HTR-8/SVneo (cell line): ENCODE measurements around the gene GPR108.
A peak's percentile ranks its signal among the peaks of the same experiment; 100 is the strongest.
"Not testable (repeated sequence)": the region's sequence is repeated elsewhere in the genome, so short reads cannot be mapped to it uniquely, and the experiment has no call there.

ENCODE experiments used
- DNase-seq: peaks from one replicate; pipeline ENCODE4 v3.0.0; 2011; ENCODE audit warnings: low spot score, mixed read lengths; ENCODE audit not compliant: insufficient read length
- FAIRE-seq: peaks from 2 replicates; lab custom pipeline; 2011; peaks lifted over from hg19 to GRCh38; lab: Jason Lieb, UNC

The GPR108 gene

DNA sequence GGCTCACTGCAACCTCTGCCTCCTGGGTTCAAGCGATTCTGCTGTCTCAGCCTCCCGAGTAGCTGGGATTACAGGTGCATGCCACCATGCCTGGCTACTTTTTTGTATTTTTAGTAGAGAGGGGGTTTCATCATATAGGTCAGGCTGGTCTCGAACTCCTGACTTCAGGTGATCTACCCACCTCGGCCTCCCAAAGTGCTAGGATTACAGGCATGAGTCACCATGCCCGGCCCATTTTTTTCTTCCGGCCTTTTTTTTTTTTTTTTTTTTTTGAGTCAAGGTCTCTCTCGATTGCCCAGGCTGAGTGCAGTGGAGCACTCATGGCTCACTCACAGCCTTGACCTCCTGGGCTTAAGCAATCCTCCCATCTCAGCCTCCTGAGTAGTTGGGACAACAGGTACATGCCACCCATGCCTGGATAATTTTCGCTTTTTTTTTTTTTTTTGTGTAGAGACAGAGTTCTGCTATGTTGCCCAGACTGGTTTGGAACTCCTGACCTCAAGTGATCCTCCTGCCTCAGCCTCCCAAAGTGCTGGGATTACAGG, 24.9 kb upstream of the GPR108 start:
- not testable (repeated sequence) for DNase-seq, FAIRE-seq

DNA sequence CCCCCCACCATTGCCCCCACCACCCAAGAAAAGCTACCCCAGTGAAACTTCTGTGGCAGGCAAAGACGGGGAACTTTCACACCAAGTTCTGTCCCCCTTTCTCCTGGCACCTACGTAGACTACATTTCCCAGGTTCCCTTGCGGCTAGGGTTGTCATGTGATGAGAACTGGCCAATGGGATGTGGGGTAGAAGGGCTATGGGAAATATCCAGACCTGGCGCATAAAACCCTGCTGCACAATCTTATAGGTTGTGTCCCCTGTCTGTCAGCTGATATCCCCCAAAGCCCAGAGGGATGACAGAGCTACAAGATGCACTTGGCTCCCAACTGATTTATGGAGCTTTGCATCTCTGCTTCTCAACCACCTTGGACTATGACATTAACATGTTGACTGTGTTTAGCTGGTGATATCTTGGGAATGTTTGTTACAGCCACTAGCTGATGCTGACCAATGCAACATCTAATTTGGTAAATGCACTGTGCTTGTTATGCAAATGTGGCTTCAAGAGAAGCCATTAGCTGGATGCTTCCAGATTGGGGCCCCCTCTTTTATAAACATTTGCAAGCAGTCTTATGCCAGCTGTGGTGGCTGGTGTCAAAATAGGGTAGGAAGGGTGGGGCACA, 23.8 kb upstream of the GPR108 start:
- DNase-seq (no peak), FAIRE-seq (no peak)

DNA sequence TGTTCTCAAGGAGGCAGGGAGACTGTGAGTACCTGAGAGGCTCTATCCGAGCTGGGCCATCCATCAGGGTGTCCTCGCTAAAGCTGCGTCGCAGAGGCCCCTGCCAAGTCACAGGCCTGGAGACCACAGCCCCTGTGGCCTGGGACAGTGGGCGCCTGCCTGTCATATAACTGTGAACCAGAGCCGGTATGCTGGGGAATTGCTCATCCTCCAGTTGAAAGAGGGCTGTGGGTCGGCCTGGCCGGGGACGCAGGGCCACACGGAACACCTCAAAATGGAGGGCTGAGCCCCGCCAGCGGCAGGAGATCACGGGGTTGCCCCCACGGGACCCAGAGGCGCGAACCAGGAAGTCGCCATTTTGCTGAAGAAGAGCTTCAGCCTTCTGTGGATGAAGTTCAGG, 23.2 kb upstream of the GPR108 start:
- no peak for FAIRE-seq
- DNase-seq, result no peak

DNA sequence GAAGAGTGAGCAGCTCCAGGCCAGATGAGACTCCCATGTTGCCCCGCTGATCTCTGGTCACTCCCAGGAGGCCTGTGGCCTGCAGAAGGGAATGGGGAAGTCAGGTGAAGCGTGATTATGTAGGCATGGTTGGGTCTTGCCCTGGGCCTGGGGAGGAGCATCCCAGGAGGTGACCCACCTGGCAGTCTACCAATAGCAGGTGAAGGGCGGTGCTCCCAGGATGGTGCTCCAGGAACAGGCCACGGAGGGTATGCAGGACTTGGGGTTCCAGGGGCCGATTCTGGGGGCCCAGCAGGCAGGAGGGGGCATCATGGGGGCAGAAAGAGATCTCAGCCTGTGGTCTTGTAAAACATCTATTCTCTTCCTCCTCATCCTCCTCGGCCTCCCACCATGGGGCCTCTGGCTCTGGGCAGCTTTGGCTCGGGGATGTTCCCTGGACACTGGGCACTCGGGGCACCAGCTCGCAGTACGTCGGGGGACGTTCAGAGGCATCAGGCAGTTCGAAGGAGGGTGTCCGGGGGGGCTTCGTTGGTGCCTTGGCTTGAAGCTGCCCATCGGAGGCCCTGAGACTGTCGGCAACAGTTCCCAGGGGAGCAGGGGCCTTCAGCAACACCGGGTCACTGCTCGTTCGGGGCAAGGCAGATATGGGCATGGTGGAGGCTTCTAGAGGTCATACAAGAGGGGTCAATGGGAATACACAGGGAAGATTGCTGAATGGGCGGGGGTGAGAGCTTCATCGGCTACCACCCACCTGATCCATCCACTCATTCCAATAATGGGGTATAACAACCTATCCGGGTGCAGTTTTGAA, 17.5 kb upstream of the GPR108 start:
- FAIRE-seq (no peak), DNase-seq (no peak)

DNA sequence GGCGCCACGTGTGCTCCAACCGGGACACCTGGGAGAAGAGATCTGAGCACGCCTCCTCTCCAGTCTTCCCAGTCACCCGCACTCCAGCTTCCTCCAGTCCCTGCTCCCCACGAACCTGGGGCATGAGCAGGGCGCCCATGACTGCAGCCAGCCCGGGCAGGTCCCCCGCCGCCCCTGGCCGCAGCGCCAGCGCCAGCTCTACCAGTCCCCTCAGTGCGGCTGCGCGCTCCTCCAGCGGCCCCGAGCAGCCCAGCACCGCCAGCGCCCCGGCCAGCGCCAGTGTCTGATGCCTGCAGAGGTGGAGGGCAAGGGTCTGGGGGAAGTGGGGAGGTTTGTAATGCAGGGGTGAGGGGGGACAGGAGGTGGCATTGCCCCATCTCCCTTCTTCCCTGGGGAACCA, 16.8 kb upstream of the GPR108 start:
- DNase-seq (no peak), FAIRE-seq (no peak)

DNA sequence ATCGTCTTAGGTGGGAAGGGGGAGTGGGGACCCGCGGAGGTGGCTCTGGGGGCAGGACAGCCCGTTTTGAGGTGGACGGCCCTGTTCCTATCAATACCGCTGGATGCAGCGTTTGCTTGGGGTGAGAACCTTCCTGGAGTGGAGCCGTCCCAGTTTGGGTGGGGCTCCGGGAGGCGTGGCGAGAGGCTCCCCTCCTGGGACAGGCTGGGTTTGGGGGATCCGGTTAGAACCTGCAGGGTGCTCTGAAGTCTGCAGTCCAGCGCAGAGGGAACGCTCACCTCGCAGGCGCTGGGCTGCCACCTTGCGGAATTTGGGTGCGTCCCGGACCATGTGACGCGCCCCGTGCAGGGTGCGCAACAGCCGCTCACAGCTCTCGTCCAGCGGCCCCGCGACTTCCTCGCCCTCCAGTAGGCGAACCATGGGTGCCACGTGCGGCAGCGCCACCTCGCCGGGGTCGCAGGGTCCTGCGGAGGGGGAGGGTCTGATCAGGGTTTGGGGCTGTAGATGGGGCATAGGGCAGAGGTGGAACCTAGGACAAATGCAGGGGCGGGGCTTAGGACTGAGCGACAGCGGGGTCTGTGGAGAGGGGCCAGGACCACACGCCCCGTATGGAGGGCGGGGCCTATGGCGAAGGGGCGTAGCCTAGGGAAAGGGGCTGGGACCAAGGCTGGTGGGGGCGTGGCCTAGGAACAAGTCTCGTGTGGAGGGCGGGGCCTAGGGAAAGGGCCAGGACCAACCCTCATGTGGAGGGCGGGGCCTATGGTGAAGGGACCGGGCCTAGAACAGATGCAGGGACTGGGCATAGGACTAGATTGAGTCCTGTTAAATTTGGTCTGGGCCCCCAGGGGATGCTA, 16.0 kb upstream of the GPR108 start:
- FAIRE-seq (peak; percentile 44), DNase-seq (no peak)

DNA sequence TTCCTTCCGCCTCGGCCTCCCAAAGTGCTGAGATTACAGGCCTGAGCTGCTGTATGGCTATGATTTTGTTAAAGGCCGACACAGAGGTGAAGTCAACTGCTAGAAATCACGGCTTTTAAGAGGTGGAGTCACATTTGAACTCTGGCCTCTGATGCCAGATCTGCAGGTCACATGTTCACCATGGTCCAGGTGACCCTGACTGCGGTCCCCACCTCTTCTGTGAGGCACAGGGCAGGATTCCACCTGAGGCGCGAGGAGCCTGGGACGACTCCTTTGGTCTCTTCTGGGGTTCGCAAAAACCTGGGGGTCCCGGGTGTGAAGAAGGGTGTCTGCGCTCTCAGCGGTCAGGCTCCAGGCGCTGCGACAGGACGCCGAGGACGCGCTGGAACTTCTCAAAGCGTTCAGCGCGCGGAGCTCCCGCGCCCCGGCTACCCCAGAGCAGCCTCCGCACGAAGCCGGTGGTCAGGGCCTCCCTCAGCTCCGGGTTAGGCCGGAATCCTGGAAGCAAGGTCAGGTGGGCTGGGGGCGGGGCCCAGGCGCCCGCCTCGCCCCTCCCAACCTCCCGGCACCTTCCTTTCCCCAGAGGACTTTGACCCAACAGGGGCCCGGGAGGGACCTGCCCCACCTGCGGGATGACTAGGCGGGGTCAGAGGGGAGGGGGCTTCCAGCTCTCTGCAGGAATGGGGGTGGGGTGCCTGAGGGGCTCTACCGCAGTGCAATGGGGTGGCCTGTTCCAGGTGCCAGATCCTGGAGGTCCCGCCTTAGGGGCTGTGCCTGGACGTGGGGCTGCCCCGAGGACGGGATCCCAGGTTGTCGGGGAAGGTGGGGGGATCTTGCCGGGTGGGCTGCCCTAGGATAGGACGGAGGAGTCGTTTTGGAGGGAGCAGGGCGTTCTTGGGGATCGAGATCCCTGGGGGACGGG, 15.1 kb upstream of the GPR108 start:
- FAIRE-seq, result no peak
- DNase-seq, result no peak

DNA sequence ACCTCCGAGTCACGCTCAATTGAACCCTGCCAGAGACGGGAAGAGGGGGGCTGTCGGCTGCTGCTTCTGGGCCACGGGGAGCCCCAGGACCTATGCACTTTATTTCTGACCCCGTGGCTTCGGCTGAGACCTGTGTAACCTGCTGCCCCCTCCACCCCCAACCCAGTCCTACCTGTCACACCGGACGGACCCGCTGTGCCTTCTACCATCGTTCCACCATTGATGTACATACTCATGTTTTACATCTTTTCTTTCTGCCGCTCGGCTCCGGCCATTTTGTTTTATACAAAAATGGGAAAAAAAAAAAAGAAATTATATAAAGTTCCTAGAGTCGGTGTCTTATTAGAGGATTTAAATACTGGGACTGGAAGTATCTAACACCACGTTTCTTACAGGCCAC, 13.8 kb upstream of the GPR108 start:
- FAIRE-seq (no peak), DNase-seq (no peak)

DNA sequence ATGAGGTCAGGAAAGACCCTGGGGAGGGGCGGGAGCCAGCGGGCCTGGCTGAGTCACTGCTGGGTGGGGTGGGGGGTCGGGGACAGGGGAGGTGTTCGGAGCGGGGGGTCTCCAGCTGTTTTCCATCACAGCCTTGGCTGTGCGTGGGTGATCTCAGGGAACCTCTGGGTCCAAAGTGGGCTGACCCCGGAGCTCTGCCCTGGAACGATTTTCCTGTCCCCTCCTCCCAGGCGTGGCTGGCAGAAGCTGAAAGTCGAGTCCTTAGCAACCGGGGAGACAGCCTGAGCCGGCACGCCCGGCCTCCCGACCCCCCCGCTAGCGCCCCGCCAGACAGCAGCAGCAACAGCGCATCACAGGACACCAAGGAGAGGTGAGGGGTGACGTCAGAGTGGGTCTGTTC, 12.7 kb upstream of the GPR108 start:
- no peak for DNase-seq
- no peak for FAIRE-seq

DNA sequence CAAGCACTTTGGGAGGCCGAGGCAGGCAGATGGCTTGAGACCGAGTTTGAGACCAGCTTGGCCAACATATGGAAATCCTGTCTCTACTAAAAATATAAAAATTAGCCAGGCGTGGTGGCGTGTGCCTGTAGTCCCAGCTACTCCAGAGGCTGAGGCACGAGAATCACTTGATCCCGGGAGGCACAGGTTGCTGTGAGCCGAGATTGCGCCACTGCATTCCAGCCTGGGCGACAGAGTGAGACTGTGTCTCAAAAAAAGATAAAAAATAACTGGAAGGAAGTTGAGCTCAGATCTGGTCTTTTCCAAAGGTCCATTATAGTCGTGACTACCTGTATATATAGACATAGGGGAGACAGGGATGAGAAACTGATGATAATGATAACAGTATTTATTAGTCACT, 11.2 kb upstream of the GPR108 start:
- not testable (repeated sequence) for FAIRE-seq, DNase-seq

DNA sequence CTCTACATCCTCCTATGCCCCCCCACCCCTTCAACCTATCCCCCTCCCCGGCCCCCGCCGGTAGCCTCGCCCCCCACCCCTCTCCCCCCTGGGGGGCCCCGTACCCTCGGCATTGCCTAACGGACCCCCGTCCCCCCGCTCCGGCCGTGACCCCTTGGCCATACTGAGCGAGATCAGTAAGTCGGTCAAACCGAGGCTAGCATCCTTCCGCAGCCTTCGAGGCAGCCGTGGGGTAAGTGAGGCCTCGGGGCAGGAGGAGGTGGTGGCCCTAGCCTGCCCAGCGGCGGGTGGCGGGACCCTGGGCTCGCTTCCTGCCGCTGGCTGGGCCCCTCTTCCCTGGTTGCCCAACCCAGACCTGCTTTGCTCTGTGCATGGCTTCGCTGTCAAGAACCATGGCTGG, 8.6 kb upstream of the GPR108 start:
- FAIRE-seq (no peak), DNase-seq (no peak)

DNA sequence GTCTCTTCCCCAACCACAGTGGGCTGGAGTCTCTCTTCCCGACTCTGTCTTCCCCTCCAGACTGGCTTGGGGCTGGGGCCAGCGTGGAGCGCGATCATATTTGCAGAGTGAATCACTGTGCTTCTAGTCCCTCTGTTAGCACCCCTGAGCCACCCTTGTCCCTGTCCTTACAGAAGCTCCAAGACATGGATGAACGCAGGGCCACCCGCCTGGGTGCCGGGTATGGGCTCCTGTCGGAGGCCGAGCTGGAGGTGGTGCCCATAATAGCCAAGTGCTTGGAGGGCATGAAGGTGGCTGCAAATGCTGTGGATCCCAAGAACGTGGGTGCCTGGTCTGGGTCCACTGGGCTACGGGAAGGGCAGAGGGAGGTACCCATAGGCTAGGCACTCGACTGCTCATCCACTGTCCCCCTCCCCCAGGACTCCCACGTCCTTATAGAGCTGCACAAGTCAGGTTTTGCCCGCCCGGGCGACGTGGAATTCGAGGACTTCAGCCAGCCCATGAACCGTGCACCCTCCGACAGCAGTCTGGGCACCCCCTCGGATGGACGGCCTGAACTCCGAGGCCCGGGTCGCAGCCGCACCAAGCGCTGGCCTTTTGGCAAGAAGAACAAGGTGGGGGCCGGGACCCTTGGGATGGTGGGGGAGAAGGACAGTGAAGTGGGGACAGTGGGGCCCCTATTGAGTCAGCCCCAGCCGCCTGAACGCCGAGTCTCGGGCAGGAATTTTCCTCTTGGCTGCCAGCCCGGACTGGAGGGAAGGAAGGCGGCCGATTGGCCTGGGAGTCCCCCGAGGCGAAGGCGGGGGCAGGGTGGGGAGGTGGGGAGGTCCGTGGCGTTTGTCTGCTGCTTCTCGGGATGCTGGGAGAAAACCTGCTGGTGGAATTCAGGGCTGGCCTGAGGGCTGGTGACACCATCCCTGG, 7.3 kb upstream of the GPR108 start:
- peak; percentile 91 for FAIRE-seq

DNA sequence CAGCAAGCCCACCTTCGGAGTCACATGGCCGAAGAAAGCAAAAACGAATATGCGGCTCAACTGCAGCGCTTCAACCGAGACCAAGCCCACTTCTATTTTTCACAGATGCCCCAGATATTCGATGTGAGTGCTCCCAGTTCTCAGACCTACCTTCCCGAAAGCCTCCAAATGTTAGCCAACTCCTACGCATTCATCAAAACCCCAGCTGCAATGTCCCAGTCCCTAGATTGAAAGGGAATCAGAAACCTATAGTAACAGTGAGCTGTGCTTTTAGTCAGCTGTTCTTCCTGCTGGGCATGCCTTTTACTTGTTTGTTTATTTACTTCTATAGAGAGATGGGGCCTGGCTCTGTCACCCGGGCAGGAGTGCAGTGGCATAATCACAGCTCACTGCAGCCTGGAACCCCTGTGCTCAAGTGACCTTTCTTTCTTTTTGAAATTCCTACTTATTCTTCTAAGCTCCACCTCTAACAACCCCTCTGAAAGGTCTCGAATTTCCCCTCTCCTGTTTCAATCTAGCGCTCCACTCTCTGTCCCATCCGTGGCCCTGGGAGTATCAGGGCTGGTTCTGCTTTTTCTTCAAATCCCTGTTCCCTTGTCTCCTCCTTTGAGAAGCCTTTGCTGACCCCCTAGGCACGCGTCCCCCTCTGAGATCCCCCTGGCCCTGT, 6.5 kb upstream of the GPR108 start:
- DNase-seq (no peak), FAIRE-seq (no peak)

More for the DNA sequence above, 7.3 kb upstream of the GPR108 start:
- DNase-seq, result peak; percentile 95

DNA sequence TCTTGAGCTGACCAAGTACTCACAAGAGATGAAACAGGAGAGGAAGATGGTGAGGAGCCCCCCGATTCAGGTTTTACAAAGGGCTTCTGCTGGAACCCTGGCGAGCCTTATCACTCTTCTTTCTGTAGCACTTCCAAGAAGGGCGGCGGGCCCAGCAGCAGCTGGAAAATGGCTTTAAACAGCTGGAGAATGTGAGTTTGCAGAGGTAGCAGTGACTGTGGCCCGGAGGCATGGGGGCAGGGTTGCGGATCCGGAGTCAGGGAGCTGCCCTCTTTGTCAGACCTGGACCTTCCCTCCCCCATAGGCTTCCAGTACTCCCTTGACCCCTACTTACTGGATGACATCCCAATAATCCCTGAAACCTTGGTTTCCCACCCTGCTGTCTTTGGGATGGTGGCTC, 5.7 kb upstream of the GPR108 start:
- FAIRE-seq (no peak), DNase-seq (no peak)

DNA sequence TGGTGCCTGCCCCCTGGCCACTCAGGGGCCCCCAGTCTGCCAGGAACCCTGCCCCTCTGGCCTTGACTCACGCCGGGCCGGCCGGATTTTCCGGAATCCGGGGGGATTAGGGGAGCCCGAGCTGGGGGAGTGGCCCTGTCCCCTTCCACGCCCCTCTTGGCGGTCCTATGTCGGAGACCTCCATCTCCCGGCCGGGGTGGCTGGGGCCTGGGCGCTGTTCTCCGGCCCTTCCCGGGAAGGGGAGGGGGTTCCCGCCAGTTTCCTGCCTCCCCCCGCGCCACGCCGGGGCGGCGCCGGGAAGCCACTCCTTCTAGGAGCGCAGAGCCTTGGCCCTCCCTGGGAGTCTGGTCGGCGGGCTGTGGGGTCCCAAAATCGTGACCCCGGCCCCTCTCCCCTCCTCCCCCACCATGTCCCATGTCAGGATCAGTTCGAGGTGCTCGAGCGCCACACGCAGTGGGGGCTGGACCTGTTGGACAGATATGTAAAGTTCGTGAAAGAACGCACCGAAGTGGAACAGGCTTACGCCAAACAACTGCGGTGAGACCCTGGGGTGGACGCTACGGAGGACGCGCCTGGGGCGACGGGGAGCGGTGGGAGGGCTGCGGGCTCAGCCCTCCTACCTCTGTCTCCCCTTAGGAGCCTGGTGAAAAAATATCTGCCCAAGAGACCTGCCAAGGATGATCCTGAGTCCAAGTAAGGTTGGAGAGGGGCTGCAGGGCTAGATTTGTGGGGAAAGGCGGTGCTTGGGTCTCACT, 3.4 kb upstream of the GPR108 start:
- DNase-seq (peak; percentile 69), FAIRE-seq (no peak)

DNA sequence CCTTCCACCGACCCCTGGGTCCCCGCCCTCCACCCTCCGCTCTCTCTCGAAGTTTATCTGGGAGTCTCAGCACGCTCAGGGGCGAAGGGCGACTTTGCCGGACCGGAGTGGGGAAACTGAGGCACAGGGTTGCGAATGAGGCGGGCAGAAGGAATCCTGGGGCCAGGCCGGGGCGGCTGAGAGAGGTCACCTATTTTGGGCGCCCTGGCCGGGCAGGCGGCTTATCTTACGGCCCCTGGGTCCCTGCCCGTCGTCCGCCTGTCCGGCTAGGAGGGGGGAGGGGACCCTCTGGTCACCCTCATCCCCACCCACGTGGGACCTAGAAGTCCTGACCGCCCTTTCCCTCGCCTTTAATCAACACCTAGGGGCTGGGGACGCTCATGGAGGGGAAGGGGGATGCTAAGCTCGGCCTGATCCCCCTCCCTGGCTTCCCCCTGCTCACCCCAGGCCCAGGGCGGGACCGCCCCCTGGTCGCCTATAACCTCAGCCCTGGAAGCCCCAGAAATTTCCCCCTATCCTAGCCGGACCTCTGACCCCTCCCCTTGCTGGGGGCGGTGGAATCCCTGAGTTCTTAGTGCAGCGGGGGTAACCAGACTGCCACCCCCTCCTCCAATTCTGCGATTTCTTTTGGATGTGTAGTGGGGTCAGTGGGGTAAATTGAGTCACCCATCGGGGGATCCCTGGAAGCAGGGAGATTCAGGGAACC, 2.7 kb upstream of the GPR108 start:
- no peak for DNase-seq
- no peak for FAIRE-seq

DNA sequence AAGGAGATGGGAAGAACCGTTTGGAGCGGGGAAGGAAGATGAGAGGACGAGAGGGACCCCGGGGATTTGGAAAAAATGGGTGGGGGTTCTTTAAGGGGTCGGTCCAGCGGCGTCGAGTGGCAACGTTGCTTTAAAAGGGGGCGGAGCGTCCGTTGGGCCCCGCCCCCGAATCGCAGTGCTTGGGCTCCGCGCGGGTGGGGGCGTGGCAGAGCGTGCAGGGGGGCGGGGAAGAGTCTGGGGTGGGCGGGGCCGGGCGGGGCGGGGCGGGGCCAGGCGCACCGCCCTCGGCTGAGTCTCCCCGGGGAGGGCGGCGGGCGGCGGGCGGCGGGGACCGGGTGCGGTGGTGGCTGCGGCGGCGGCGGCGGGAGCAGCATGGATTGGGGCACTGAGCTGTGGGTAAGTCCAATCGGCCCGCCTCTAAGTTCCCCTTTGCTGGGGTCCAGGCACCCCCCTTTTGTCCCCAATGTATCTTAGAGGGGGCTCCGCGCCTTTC, 2.1 kb upstream of the GPR108 start, which contains the start of gene TRIP10:
Gene TRIP10 (plus strand): TSS at position 291 of the 493 bp plus-strand sequence. CDS start 82 bp downstream, at position 373.
- FAIRE-seq (peak; percentile 20), DNase-seq (peak; percentile 71)
